WTC11 (cell line): Measurements from ENCODE around the gene SIAH3. TPM values are rescaled to one million over a fixed set of nuclear protein-coding genes. Genes with fewer than 3 reads are reported as not detected.

Experiments
- ATAC-seq: fragments of 200-7000 bp; cut with Tn5 transposase; 2 replicates; pipeline ENCODE4 v1.10.0; 2021; ENCODE audit warnings: mild to moderate bottlenecking, moderate library complexity
- Bru-seq: library from RNA; stranded (reverse); fragments of 400-500 nt; gene quantifications from one replicate; lab custom pipeline; 2021; lab: Mats Ljungman, UMichigan
- CTCF ChIA-PET: fragments of 300-600 bp; sonication (Branson Sonifier 250); formaldehyde crosslinking; loops from one replicate; lab custom pipeline; 2021; ENCODE audit warnings: antibody characterized with exemption; lab: Charles Lee
- POLR2A ChIA-PET: fragments of 350-600 bp; sonication (Branson Sonifier 250); formaldehyde crosslinking; loops from one replicate; lab custom pipeline; 2021; ENCODE audit warnings: antibody characterized with exemption; lab: Charles Lee
- DNase-seq: peaks from one replicate; pipeline ENCODE4 v3.0.0; 2021; ENCODE audit warnings: low spot score
- H3K27ac Mint-ChIP-seq: 2 replicates; pipeline ENCODE4 v1.8.0; 2021; ENCODE audit warnings: mixed read lengths
- H3K27me3 Mint-ChIP-seq: 2 replicates; pipeline ENCODE4 v1.8.0; 2021; ENCODE audit warnings: low read depth, mild to moderate bottlenecking, moderate library complexity, mixed read lengths
- H3K36me3 Mint-ChIP-seq: 2 replicates; pipeline ENCODE4 v1.8.0; 2021; ENCODE audit warnings: mixed read lengths
- H3K4me1 Mint-ChIP-seq: 2 replicates; pipeline ENCODE4 v1.8.0; 2022; ENCODE audit warnings: mixed read lengths
- H3K4me3 Mint-ChIP-seq: 2 replicates; pipeline ENCODE4 v1.8.0; 2021; ENCODE audit warnings: mild to moderate bottlenecking, moderate library complexity, mixed read lengths
- H3K9me3 Mint-ChIP-seq: 2 replicates; pipeline ENCODE4 v1.8.0; 2021; ENCODE audit warnings: mixed read lengths
- E2F5 ChIP-seq: sonication (generic); formaldehyde crosslinking; IDR thresholded peaks from 2 replicates; pipeline ENCODE4 v1.8.1; 2022; ENCODE audit warnings: mild to moderate bottlenecking, moderate library complexity, missing genetic modification reagents
- FOXJ3 ChIP-seq: sonication (generic); formaldehyde crosslinking; IDR thresholded peaks from 2 replicates; pipeline ENCODE4 v1.9.0; 2021; ENCODE audit warnings: missing genetic modification reagents, mild to moderate bottlenecking, borderline replicate concordance
- JAZF1 ChIP-seq: fragments of 250-450 bp; sonication (Bioruptor Pico); IDR thresholded peaks from 2 replicates; pipeline ENCODE4 v1.9.0; 2021; ENCODE audit warnings: moderate library complexity, mild to moderate bottlenecking, inconsistent platforms
- MYBL2 ChIP-seq: sonication (generic); formaldehyde crosslinking; IDR thresholded peaks from 2 replicates; pipeline ENCODE4 v1.8.1; 2023; ENCODE audit warnings: mild to moderate bottlenecking, moderate library complexity, missing genetic modification reagents
- NR3C1 ChIP-seq: sonication (generic); formaldehyde crosslinking; conservative IDR thresholded peaks from 2 replicates; pipeline ENCODE4 v1.8.1; 2023; ENCODE audit warnings: low read depth, mild to moderate bottlenecking, missing genetic modification reagents
- PRDM15 ChIP-seq: sonication (generic); formaldehyde crosslinking; IDR thresholded peaks from 2 replicates; pipeline ENCODE4 v1.8.0; 2022; ENCODE audit warnings: missing genetic modification reagents
- TEAD1 ChIP-seq: sonication (generic); formaldehyde crosslinking; IDR thresholded peaks from 2 replicates; pipeline ENCODE4 v1.8.0; 2022; ENCODE audit warnings: mild to moderate bottlenecking, missing genetic modification reagents
- TEAD4 ChIP-seq: sonication (generic); formaldehyde crosslinking; IDR thresholded peaks from 2 replicates; pipeline ENCODE4 v1.8.0; 2022; ENCODE audit warnings: mild to moderate bottlenecking, missing genetic modification reagents
- ZMAT4 ChIP-seq: fragments of 250-450 bp; sonication (Bioruptor Pico); IDR thresholded peaks from 2 replicates; pipeline ENCODE4 v1.9.0; 2021; ENCODE audit warnings: mild to moderate bottlenecking
- ZNF232 ChIP-seq: sonication (generic); formaldehyde crosslinking; IDR thresholded peaks from 2 replicates; pipeline ENCODE4 v1.8.0; 2022; ENCODE audit warnings: mild to moderate bottlenecking, missing genetic modification reagents
- ZNF317 ChIP-seq: sonication (generic); formaldehyde crosslinking; IDR thresholded peaks from 2 replicates; pipeline ENCODE4 v1.8.1; 2023; ENCODE audit warnings: low read depth, mild to moderate bottlenecking, moderate library complexity, missing genetic modification reagents, borderline replicate concordance
- ZNF423 ChIP-seq: fragments of 250-450 bp; sonication (Bioruptor Pico); IDR thresholded peaks from 2 replicates; pipeline ENCODE4 v2.1.2; 2022; ENCODE audit warnings: mild to moderate bottlenecking, moderate library complexity
- ZNF532 ChIP-seq: fragments of 250-450 bp; sonication (Bioruptor Pico); IDR thresholded peaks from 2 replicates; pipeline ENCODE4 v1.9.0; 2021; ENCODE audit warnings: mild to moderate bottlenecking, borderline replicate concordance
- ZSCAN18 ChIP-seq: fragments of 250-450 bp; sonication (Bioruptor Pico); IDR thresholded peaks from 2 replicates; pipeline ENCODE4 v2.1.2; 2022; ENCODE audit warnings: mild to moderate bottlenecking, moderate library complexity
- long read RNA-seq, 3 experiments: library from RNA in 1 of 3; library from capped mRNA in 1 of 3; library from polyadenylated mRNA in 1 of 3; unstranded in 2 of 3; stranded (forward) in 1 of 3; transcript quantifications; one replicate each; pipeline ENCODE4 v2.0.0, GENCODE V29; 2021
- total RNA-seq: library from RNA; stranded (reverse); gene quantifications from 3 replicates; pipeline ENCODE4 v1.2.3, GENCODE V29; 2021
- TF ChIP-seq, protein P1 (sequence below): sonication (generic); formaldehyde crosslinking; IDR thresholded peaks from 2 replicates; pipeline ENCODE4 v1.8.0; 2023; ENCODE audit warnings: mild to moderate bottlenecking, missing genetic modification reagents
- TF ChIP-seq, protein P2 (sequence below): sonication (generic); formaldehyde crosslinking; IDR thresholded peaks from 2 replicates; pipeline ENCODE4 v1.8.0; 2022; ENCODE audit warnings: mild to moderate bottlenecking, missing genetic modification reagents
- TF ChIP-seq, protein P3 (sequence below): sonication (generic); formaldehyde crosslinking; IDR thresholded peaks from 2 replicates; pipeline ENCODE4 v1.8.0; 2022; ENCODE audit warnings: mild to moderate bottlenecking, missing genetic modification reagents

SIAH3 gene
- total RNA-seq (0.09 to 0.31 TPM (median 0.11 TPM) in 3 replicates), Bru-seq, nascent RNA (percentile 24 among the genes with signal in this experiment)
- long read RNA-seq, experiment 1, full-length matches to known transcripts: 1 of 3 reads
- long read RNA-seq, experiment 1, partial matches to known transcripts: 0 of 3 reads
- long read RNA-seq, experiment 1, other reads (novel, unspliced or antisense): 2 of 3 reads
- long read RNA-seq, experiment 2: 0 reads
- long read RNA-seq, experiment 3: 0 reads

GRCh38 chr13:45851171-45851921 is at the start of gene SIAH3:
Gene SIAH3 (minus strand): TSS chr13:45851753. CDS start chr13:45851629, 124 bp downstream.
- H3K27me3 Mint-ChIP-seq: peaks cover 38% of the 10 kb centered on the region
- H3K27ac Mint-ChIP-seq: 0 out of 2 replicates have a peak within 1 kb of the TSS, but pooled peaks have one; percentile 26
- POLR2A ChIA-PET: no interaction called here
- peaks cover 8% of the 10 kb centered on the region; the same call in 1 of the 2 replicates for H3K36me3 Mint-ChIP-seq
- DNase-seq (peak; percentile 23), ATAC-seq (peak; percentile 44)
- peaks cover 11% of the 10 kb centered on the region for H3K9me3 Mint-ChIP-seq
- H3K4me1 Mint-ChIP-seq: peaks cover 59% of the 10 kb centered on the region
- TF ChIP-seq JAZF1 (CRISPR knock-in tag): no peak
- TF ChIP-seq, protein P1, sequence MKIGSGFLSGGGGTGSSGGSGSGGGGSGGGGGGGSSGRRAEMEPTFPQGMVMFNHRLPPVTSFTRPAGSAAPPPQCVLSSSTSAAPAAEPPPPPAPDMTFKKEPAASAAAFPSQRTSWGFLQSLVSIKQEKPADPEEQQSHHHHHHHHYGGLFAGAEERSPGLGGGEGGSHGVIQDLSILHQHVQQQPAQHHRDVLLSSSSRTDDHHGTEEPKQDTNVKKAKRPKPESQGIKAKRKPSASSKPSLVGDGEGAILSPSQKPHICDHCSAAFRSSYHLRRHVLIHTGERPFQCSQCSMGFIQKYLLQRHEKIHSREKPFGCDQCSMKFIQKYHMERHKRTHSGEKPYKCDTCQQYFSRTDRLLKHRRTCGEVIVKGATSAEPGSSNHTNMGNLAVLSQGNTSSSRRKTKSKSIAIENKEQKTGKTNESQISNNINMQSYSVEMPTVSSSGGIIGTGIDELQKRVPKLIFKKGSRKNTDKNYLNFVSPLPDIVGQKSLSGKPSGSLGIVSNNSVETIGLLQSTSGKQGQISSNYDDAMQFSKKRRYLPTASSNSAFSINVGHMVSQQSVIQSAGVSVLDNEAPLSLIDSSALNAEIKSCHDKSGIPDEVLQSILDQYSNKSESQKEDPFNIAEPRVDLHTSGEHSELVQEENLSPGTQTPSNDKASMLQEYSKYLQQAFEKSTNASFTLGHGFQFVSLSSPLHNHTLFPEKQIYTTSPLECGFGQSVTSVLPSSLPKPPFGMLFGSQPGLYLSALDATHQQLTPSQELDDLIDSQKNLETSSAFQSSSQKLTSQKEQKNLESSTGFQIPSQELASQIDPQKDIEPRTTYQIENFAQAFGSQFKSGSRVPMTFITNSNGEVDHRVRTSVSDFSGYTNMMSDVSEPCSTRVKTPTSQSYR (CRISPR knock-in tag): no peak
- no peak for TF ChIP-seq ZNF532 (CRISPR knock-in tag)
- TF ChIP-seq TEAD4 (CRISPR knock-in tag): no peak
- no peak for TF ChIP-seq PRDM15 (CRISPR knock-in tag)
- no peak for TF ChIP-seq E2F5 (CRISPR knock-in tag)
- CTCF ChIA-PET: interaction anchor here (2.9 kb wide), 1 partner anchor 28 kb away, joined by 12 read pairs; no protein-coding TSS in a partner anchor
- peak within 1 kb of the TSS; percentile 73 for H3K4me3 Mint-ChIP-seq

DNA sequence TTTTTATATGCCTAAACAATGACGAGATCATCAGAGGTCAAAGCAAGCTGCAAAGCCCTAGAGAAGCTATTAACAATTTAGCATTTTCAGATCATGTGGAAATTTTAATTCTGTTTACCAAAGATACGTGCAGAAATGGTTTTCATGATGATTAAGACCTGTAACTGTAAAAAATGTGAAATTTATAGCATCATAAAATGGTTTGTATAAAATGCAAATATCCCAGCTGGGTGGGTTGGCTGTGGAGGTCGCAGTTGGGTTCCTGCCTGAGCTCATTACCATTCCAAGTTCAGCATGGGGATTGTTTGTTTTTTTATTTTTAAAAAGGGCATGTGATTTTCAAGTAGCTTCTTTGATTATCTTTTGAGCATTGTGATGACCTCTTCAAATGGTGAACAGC is 47.9 kb upstream of the SIAH3 start:
- peaks cover 2% of the 10 kb centered on the region; the same call in 1 of the 2 replicates for H3K27me3 Mint-ChIP-seq
- CTCF ChIA-PET: no interaction called here
- H3K36me3 Mint-ChIP-seq: no peaks in the 10 kb centered on the region
- TF ChIP-seq ZNF423 (CRISPR knock-in tag): no peak
- no peak for TF ChIP-seq ZNF232
- TF ChIP-seq MYBL2 (CRISPR knock-in tag): no peak
- no peak for TF ChIP-seq TEAD1 (CRISPR knock-in tag)
- no peak for TF ChIP-seq NR3C1 (CRISPR knock-in tag)
- TF ChIP-seq ZNF317 (CRISPR knock-in tag): no peak
- TF ChIP-seq ZMAT4: no peak
- TF ChIP-seq, protein P2, sequence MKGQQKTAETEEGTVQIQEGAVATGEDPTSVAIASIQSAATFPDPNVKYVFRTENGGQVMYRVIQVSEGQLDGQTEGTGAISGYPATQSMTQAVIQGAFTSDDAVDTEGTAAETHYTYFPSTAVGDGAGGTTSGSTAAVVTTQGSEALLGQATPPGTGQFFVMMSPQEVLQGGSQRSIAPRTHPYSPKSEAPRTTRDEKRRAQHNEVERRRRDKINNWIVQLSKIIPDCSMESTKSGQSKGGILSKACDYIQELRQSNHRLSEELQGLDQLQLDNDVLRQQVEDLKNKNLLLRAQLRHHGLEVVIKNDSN (CRISPR knock-in tag): no peak
- no peak for TF ChIP-seq ZSCAN18 (CRISPR knock-in tag)
- TF ChIP-seq FOXJ3 (CRISPR knock-in tag): no peak
- TF ChIP-seq, protein P3, sequence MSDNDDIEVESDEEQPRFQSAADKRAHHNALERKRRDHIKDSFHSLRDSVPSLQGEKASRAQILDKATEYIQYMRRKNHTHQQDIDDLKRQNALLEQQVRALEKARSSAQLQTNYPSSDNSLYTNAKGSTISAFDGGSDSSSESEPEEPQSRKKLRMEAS (CRISPR knock-in tag): no peak

More for the DNA sequence above, 47.9 kb upstream of the SIAH3 start:
- Mint-ChIP-seq H3K9me3 (no peaks in the 10 kb centered on the region), H3K27ac (no peak overlapping the region), H3K4me3 (no peak overlapping the region), H3K4me1 (peaks cover 6% of the 10 kb centered on the region; the same call in 1 of the 2 replicates)
- POLR2A ChIA-PET: no interaction called here
- ATAC-seq: no peak
- no peak for DNase-seq
